Neutrophil (primary cell): ENCODE data around the gene GOLPH3.

Source experiments
- H3K27ac ChIP-seq: fragments of 200-600 bp; sonication (generic); 2 replicates; pipeline ENCODE4 v1.5.1; 2016; ENCODE audit warnings: mild to moderate bottlenecking, moderate library complexity
- H3K27me3 ChIP-seq: fragments of 200-600 bp; sonication (generic); 2 replicates; pipeline ENCODE4 v1.6.0; 2016; ENCODE audit warnings: mild to moderate bottlenecking
- H3K36me3 ChIP-seq: fragments of 200-600 bp; sonication (generic); 2 replicates; pipeline ENCODE4 v1.5.1; 2017
- H3K4me1 ChIP-seq, 2 experiments: fragments of 200-600 bp in 1 of 2; sonication (generic) in 1 of 2; 1 replicate in 1 of 2; 2 replicates in 1 of 2; pipeline versions ENCODE4 v1.5.1 to v1.6.1; 2013 to 2016; ENCODE audit warnings: low read depth in 1 of 2, low read length in 1 of 2, mild to moderate bottlenecking in 1 of 2, moderate library complexity in 1 of 2; ENCODE audit not compliant: control insufficient read depth in 1 of 2, insufficient read depth in 1 of 2
- H3K4me3 ChIP-seq, 2 experiments: fragments of 200-600 bp in 1 of 2; sonication (generic) in 1 of 2; 1 replicate in 1 of 2; 2 replicates in 1 of 2; pipeline ENCODE4 v1.5.1; 2013 to 2016; ENCODE audit warnings: low read depth in 1 of 2, low read length in 1 of 2, mild to moderate bottlenecking in 1 of 2, moderate library complexity in 1 of 2
- H3K9me3 ChIP-seq: fragments of 200-600 bp; sonication (generic); 2 replicates; pipeline ENCODE4 v1.5.1; 2016
- TF ChIP-seq, protein P1 (sequence below): fragments of 200-600 bp; sonication (generic); IDR thresholded peaks from 2 replicates; pipeline ENCODE4 v1.5.1; 2016; ENCODE audit warnings: antibody characterized with exemption

GOLPH3 gene

DNA sequence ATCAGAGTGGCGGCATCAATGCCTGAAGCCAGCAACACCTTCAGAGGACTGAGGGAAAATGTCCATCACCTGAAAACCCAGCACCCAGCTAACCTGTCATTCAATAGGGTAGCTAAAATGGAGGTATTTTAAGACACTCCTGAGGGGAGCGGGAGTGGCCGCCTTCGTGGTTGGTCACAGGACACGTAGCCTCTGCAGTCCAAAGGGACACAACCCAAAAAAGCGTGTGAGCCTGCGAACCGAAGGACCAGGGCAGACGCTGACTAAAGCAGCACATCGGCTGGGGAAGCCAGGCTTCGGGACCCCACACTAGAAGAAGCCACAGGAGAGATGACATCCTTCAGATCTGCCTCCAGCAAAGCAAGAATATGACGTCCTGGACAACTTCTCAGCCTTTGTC is 70.6 kb downstream of the GOLPH3 start:
- TF ChIP-seq, protein P1, sequence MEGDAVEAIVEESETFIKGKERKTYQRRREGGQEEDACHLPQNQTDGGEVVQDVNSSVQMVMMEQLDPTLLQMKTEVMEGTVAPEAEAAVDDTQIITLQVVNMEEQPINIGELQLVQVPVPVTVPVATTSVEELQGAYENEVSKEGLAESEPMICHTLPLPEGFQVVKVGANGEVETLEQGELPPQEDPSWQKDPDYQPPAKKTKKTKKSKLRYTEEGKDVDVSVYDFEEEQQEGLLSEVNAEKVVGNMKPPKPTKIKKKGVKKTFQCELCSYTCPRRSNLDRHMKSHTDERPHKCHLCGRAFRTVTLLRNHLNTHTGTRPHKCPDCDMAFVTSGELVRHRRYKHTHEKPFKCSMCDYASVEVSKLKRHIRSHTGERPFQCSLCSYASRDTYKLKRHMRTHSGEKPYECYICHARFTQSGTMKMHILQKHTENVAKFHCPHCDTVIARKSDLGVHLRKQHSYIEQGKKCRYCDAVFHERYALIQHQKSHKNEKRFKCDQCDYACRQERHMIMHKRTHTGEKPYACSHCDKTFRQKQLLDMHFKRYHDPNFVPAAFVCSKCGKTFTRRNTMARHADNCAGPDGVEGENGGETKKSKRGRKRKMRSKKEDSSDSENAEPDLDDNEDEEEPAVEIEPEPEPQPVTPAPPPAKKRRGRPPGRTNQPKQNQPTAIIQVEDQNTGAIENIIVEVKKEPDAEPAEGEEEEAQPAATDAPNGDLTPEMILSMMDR = no peak
- Histone ChIP-seq H3K4me1 (no peaks in the 10 kb centered on the region), H3K36me3 (peaks cover 86% of the 10 kb centered on the region)

DNA sequence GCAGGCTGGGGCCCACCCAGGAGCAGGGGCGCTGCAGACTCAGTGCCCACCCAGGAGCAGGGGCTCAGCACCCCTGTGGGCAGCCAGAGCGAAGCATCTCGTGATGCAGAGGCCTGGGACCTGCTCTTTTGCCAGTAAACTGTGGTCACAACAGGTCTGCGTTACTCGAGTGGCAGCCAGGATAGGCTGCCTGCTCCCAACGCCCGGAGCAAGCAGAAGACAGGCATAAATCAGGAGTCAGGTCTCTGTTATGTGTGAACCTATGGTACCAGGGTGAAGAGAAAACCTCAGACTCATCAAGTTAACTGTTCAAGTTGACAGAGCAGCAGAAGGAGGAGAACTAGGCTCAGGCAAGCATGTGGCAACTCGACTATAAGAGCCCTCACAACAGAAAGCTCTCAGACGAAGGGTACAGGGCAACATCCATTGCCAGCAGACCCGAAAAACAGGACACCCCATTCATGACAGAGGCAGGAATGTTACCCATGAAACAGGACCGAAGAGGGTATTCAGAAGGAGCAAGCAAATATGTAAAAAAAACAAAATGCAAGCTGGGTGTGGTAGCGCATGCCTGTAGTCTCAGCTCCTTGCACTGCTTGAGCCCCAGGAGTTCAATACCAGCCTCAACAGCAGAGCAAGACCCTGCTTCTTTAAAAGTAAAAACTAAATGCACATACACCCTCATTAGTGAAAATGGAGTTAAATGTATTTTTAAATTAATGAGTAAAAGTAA is 71.7 kb downstream of the GOLPH3 start:
- TF ChIP-seq, protein P1 = no peak
- Histone ChIP-seq H3K4me3 (no peak overlapping the region), H3K27me3 (no peaks in the 10 kb centered on the region), H3K36me3 (peaks cover 75% of the 10 kb centered on the region), H3K27ac (no peak overlapping the region), H3K9me3 (no peaks in the 10 kb centered on the region), H3K4me1 (no peaks in the 10 kb centered on the region)

More for the DNA sequence above, 70.6 kb downstream of the GOLPH3 start:
- Histone ChIP-seq H3K27me3 (no peaks in the 10 kb centered on the region), H3K4me3 (no peak overlapping the region), H3K9me3 (no peaks in the 10 kb centered on the region), H3K27ac (no peak overlapping the region)

DNA sequence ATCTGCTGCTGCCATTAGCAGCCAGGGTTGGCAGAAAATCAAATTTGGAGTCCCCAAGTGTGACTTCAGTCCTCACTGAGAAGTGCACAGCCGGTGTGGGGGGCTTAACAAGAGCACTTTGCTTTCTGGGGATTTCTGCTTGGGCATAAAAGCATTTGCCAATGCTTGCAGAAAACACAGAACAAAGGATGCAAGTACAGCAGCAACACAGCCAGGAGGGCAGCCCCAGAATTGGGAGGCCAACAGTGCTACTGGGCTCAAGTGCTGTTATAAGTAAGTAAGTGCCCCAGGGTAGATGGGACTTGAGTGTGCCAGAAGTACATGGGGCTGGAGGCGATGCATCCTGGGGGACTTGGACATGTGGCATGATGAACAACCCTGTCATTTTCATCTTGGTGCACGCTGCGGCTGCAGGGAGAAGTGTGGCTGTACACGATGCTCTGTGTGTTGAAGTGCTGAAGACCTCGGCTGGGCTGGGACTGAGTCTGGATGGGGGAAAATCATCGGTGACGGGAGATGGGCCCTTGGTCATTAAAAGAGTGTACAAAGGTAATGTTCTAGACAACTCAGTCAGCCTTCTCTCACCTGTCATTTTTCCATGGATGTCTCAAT is 73.3 kb downstream of the GOLPH3 start:
- TF ChIP-seq, protein P1 = no peak
- H3K36me3 ChIP-seq = peaks cover 62% of the 10 kb centered on the region
- H3K27ac ChIP-seq = no peak overlapping the region
- H3K9me3 ChIP-seq = no peaks in the 10 kb centered on the region
- H3K27me3 ChIP-seq = no peaks in the 10 kb centered on the region
- no peak overlapping the region for H3K4me3 ChIP-seq
- no peaks in the 10 kb centered on the region for H3K4me1 ChIP-seq

DNA sequence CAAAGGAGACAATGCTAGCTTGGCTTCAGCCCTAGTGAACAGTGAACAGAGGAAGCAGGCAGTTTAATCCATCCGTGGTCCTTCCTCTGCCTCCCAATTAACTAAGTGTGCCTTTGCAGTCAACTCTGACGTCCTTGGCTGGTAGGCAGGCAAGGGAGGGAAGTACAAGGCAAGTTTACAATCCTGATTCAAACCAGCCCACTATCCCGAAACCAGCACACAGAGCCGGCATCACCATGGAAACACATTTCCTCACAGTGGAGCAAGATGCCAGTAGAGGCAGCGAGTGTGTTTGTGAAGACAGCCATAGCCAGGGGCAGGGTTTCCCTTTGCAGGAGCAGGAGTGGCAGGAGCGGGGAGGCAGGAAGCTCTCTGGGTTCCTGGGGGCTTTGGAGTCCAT is 73.9 kb downstream of the GOLPH3 start:
- peaks cover 57% of the 10 kb centered on the region for H3K36me3 ChIP-seq
- H3K4me3 ChIP-seq = no peak overlapping the region
- no peak overlapping the region for H3K27ac ChIP-seq
- H3K4me1 ChIP-seq = no peaks in the 10 kb centered on the region
- H3K9me3 ChIP-seq = no peaks in the 10 kb centered on the region
- TF ChIP-seq, protein P1 = no peak
- no peaks in the 10 kb centered on the region for H3K27me3 ChIP-seq

DNA sequence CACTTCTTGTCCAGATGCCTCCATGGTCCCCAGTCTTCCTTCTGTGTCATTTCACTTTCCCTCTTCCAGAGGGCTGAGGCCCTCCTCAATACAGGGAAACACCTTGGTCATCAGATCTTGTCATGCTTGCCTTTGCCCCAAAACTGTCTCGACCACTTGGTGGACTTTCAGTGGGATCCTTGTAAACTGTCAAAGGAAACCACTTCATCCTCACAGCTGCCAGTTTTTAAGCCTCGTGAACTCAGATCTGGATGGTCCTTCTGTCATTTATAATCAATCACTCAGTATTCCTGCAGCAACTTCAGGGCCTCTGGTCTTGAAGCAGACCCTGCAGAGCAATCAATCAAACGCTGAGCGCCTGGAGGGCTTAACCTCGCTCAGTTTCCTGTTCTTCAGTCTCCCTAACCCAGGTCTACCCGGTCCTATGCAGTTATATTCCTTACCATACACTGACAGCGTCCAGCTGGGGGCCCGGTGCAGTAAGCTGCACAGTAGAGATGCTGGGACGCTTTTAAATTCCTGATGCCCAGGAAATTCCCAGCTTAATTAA is 74.6 kb downstream of the GOLPH3 start:
- peaks cover 53% of the 10 kb centered on the region for H3K36me3 ChIP-seq
- no peak overlapping the region for H3K27ac ChIP-seq
- H3K27me3 ChIP-seq = no peaks in the 10 kb centered on the region

More for the DNA sequence above, 74.6 kb downstream of the GOLPH3 start:
- Histone ChIP-seq H3K4me3 (no peak overlapping the region), H3K4me1 (no peaks in the 10 kb centered on the region), H3K9me3 (no peaks in the 10 kb centered on the region)
- TF ChIP-seq, protein P1 = no peak
